Adipose tissue (tissue), 3 donors: ENCODE data around the gene TMEM255B. TPM values are rescaled to one million over a fixed set of nuclear protein-coding genes. Genes with fewer than 3 reads are reported as not detected.

ENCODE experiments used
- H3K27ac ChIP-seq: one replicate; pipeline ENCODE4 v1.5.1; 2013; ENCODE audit warnings: low read depth, low read length
- WGBS, 3 donors: extraction: QIAGEN DNeasy Blood & Tissue Kit; methylation state at CpG; one replicate each; pipeline ENCODE4 v1.1.7; 2013; 5-methylcytosine and 5-hydroxymethylcytosine counted together
- polyA plus RNA-seq, 3 donors: library from polyadenylated mRNA; stranded (reverse); fragments of 200-250 nt; gene quantifications; one replicate each; pipeline ENCODE4 v1.2.3, GENCODE V29; 2013
- donor health status: healthy with polysubstance abuse.
- donor health status: Bipolar disorder and iron deficiency.
- donor health status: healthy.

The TMEM255B gene
- polyA plus RNA-seq, 3 donors = 3.9 to 24.7 (median 14.2) TPM

DNA sequence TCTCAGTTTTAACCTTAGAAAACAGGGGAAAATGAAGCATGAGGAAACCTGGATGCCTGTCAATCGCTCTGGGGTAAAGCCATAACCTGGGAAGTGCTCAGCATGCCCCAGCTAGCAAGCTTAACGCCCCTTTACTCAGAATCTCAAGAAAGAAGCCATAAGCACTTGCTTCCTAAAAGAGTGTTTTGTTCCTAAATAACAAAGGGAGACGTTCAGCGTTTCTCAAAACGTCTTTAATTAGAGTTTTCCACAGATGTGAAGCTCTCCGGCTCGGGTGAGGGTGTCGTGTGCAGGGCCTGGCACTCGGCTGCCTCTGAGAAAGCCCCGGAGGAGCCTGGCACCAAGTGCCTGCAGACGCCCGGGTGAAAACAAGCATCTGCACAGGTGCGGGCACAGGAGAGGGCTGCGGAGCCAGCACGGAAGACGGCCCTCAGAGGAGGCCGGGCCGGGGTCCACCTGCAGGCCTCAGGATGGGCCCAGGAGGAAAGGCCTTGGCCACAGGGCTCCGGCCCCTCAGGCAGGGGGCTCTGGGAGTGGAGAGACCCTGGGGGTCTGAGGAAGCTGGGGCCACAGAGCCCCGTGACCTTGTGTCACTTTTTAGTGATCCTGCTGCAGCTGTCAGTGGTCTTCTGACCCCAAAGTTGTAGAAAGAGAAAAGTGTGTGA lies 98.6 kb downstream of the TMEM255B start:
- WGBS, 3 donors = 88 to 91% (median 89%) methylated on average over 20 of the region's 20 CpGs
- H3K27ac ChIP-seq = no peak overlapping the region

- 95 to 97% (median 97%) methylated on average over 4 of the region's 4 CpGs for WGBS, 3 donors
- H3K27ac ChIP-seq = no peak overlapping the region
Observed at GRCh38 chr13:113859311-113860050, 100.5 kb downstream of the TMEM255B start.

DNA sequence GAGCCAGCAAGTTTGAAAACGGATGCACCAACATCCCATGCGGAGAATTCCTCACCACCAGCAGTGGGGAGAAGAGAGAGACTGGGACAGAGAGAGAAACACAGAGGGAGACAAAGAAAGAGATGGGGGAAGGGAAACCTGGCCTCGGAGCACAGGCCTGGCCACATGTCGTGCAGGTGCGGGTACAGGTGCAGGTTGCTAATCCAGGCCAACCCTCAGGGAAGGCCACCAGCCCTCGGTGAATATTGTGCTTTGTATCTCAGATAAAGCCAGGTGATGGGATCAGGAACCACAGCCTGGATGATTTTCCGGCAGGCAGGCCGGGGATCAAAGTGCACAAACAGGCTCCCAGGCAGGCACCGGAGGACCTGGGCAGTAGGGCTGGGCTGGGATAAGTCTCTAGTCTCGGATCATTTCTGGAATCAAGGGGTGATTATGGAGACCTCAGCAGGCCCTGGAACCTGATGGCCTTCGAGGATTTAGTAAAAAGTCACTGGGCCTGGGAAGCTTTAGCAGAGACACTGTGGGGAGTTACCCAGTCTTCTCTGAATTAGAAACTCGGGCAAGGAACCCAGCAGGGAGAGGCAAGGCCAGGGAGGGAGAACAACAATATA lies 101.1 kb downstream of the TMEM255B start:
- 44 to 85% (median 78%) methylated on average over 11 to 12 of the region's 12 CpGs for WGBS, 3 donors
- H3K27ac ChIP-seq = no peak overlapping the region

GRCh38 chr13:113860665-113861432 lies 101.8 kb downstream of the TMEM255B start:
- WGBS, 3 donors = 70 to 76% (median 75%) methylated on average over 15 of the region's 15 CpGs
- no peak overlapping the region for H3K27ac ChIP-seq

DNA sequence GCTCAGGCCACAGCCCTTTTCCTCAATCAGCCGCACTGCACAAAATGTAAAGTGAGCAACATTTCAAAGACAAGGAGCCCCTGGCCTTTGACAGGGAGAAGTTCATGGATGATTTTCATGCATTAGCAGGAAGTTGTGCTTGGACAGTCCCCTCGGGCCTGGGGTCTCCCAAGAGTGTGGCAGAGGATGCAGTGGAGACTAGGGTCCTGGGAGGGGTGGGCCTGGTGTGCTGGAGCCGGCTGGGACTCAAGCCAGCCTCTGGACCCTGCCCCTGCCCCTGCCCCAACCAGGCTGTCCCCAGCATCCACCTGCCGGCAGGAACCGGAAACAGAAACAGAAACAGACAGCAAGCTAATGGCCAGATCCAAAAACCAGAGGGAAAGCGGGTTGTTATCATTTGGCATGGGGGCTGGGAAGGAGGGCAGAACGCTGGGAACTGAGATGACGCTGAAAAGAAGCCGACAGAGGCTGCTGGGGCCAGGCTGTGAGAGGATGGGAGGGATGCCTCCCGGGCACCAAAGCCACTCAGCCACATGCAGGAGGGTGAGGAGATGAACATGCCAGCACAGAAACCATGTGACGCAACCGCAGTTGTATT lies 102.5 kb downstream of the TMEM255B start:
- 69 to 81% (median 76%) methylated on average over 12 of the region's 12 CpGs for WGBS, 3 donors
- H3K27ac ChIP-seq = no peak overlapping the region

DNA sequence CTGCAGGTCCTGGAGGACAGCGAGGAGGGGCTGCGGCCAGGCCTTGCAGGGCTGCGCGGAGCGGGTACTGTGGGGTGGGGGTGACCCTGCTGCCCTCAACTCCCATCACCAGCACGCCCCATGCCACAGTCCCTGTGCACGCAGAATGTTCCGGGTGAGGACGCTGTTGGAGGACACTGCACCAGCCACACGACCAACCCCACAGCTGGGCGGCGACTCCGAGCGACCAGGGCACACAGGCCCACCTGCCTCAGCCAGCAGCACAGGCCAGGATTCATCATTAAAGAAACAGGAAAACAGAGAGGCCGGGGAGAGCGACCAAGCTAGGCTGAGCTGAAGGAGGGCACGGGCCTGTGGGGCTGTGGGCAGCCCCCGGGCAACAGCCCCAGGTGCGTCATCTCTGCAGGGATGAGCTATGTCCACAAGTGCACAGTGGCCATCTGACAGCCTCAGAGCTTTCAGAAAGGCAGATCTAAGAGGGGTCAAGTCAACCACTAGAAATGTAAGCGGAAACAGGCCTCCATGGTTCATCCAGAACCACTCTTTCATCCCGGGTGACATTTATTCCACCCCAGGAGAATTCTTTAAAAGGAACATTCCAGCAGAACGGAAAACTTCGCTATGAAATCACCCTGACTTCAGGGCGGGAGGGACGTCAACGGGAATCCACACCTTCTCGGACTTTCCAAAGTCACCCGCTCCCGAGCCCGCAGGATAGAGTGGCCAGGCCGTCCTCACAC lies 103.3 kb downstream of the TMEM255B start:
- no peak overlapping the region for H3K27ac ChIP-seq
- WGBS, 3 donors = 69 to 71% (median 70%) methylated on average over 31 of the region's 31 CpGs

- H3K27ac ChIP-seq = peak overlapping the region; percentile 91
- WGBS, 3 donors = 3 to 6% (median 5%) methylated on average over 59 to 60 of the region's 60 CpGs
Observed at GRCh38 chr13:113862931-113863523, 104.0 kb downstream of the TMEM255B start.

- 0 to 1% (median 0%) methylated on average over 76 to 116 of the region's 116 CpGs for WGBS, 3 donors
- peak within 1 kb of the TSS; percentile 91 for H3K27ac ChIP-seq
Observed at GRCh38 chr13:113863524-113864272, 104.7 kb downstream of the TMEM255B start, which contains the start of gene GAS6. Gene GAS6 (minus strand): TSS chr13:113864076. CDS start chr13:113863920, 156 bp downstream.

DNA sequence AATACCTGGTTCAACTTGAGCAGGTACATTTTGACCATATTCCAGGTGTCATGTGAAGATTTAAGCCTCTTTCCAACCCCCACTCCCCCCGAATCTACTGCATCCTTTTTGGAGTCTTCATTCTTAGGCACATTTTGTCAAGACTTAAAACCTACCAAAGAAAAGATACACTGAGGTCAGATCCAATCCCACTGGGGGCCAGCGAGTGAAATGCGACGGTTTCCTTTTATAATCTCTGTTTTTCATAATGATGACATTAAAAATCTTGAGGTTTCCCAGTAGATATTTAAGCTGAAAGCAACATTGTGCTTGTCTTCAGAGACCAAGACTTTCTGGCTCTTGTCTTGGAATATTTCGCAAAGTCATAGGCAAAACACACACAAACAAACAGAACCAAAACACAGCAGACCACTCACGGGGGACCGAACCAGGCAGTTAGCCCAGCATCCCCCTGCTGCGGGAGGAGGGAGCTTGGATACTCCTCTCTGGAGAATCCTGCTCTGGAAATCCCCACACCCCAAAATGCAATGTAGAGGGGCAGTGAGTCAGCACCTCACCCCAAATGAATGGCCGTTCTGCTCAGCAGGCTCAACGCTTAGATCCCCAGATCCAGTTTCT lies 105.4 kb downstream of the TMEM255B start:
- 9 to 17% (median 13%) methylated on average over 10 of the region's 10 CpGs for WGBS, 3 donors

DNA sequence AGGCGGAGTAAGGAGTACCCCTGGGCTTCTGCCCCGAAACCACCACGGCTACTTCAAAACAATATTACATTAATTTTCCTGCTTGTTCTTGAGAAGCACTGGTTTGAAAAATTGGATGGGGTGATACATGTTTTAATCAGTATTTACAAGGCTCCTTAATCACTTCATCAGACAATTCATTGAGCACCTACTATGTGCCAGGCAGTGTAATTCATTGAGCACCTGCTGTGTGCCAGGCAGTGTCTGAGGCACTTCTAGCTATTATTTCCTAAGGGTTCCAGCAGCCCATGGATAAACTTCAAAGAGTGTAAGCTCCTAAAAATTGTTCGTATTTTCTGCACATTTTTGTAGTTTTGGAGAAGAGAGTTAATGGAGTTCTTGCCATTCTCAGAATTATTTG lies 106.4 kb downstream of the TMEM255B start:
- 87 to 96% (median 95%) methylated on average over 4 of the region's 4 CpGs for WGBS, 3 donors
- no peak overlapping the region for H3K27ac ChIP-seq

More for the DNA sequence above, 105.4 kb downstream of the TMEM255B start:
- no peak overlapping the region for H3K27ac ChIP-seq

Other genes starting within 250 kb of the TMEM255B start
- 10 to 100 TPM; 10.5 to 64.2 (median 33.2) TPM for gene TFDP1, start 174.5 kb upstream of the TMEM255B start, polyA plus RNA-seq
- gene ATP4B, start 101.0 kb upstream of the TMEM255B start, polyA plus RNA-seq = 10 to 100 TPM in 1 of 3 donors, 1 to 10 TPM in 1, under 1 TPM in 1; 0.03 to 79.1 (median 3.4) TPM
- gene GRK1, start 92.0 kb upstream of the TMEM255B start, polyA plus RNA-seq = not detected
- gene GAS6, start 104.8 kb downstream of the TMEM255B start, polyA plus RNA-seq = 100 to 1,000 TPM in 2 of 3 donors, 10 to 100 TPM in 1; 32.3 to 151 (median 118) TPM
- gene C13orf46, start 214.8 kb downstream of the TMEM255B start, polyA plus RNA-seq = 1 to 10 TPM; 1.0 to 3.3 (median 1.7) TPM